ENCODE data around the gene MBTPS1.

- no peak for TF ChIP-seq CTCF (IDR thresholded peaks at IDR 0.05; ENCODE audit: insufficient read depth, low read depth, low read length)
- TF ChIP-seq EZH2 (IDR thresholded peaks at IDR 0.05; ENCODE audit: insufficient read depth, low read length) = no peak
Measured at GRCh38 chr16:84124257-84125073, 7.7 kb upstream of the MBTPS1 start.
